GM18505 (cell line): ENCODE results near the gene YAP1.
A peak's percentile ranks its signal among the peaks of the same experiment; 100 is the strongest.
"Not testable (repeated sequence)": the region's sequence is repeated elsewhere in the genome, so short reads cannot be mapped to it uniquely, and the experiment has no call there.

Experiments
- ATAC-seq: cut with Tn5 transposase; IDR thresholded peaks from one replicate; pipeline ENCODE4 v1.9.1; 2021; ENCODE audit not compliant: unreplicated experiment
- POLR2A ChIP-seq: IDR thresholded peaks from 4 replicates; pipeline ENCODE4 v1.6.1; 2011; ENCODE audit warnings: borderline replicate concordance; ENCODE audit not compliant: insufficient read depth, insufficient read length; ENCODE audit errors: extremely low read depth

YAP1 gene

DNA sequence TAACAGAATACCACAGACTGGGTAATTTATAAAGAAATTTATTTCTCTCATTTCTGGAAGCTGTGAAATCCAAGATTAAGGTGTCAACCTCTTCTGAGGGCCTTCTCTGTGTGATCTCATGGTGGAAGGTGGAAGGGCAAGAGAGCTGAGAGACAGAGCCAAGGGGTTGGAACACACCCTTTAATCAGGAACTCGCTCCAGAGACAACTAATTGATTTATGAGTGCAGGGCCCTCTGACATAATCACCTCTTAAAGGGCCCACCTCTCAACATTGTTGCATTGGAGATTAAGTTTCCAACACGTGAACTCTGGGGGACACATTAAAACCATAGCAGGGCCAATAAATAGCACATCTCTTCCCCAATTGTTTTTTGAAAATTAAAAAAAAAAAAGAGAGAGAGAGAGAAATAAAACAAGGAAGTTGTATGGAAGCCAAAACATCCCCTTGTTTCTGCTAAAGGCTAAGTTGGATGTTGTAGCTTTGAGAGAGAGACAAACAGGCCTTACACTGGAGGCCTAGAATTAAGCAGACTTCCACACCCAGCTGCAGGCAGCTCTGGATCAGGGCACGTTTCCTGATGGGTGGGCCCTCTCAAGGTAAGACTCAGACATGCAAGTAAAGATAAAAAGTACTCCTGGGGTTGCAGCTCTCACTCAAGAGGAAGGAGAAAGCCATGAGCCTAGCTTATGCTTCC, 142.9 kb downstream of the YAP1 start:
- TF ChIP-seq POLR2A, result no peak
- no peak for ATAC-seq

DNA sequence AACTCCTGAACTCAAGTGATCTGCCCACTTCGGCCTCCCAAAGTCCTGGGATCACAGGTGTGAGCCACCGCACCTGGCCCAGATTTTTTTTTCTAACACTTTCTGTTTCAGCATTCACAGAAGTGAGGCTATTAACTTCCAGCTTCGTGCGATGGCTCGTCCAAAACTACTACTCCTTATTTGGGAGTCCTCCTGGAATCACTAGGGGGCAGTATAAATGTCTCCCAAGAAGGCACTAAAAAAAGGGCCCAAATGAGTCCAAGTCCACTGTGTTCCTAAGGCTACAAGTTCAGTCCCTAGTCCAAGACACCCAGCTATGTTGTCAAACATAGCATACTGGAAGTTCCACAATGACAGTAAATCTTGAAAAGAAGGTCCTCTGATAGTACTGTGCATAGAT, 143.8 kb downstream of the YAP1 start:
- no peak for ATAC-seq
- TF ChIP-seq POLR2A, result no peak

DNA sequence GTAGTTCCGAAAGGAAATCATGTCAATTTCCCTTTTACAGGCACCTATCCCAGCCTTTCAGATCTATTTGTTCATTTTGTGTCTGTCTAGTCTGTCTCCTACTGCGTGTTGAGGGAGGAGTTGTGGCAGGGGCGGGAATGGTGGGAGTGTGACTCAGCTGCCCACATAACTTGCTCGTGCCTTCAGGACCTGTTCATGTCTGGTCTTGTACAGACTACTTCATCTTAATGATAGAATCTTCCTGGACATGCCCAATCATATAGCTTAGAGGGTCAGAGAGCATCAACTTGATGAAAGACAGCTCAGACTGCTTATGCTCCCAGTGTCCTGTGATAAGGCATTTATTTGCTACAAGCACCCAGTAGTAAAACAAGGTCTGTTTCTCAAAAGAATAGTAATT, 146.0 kb downstream of the YAP1 start:
- no peak for TF ChIP-seq POLR2A
- no peak for ATAC-seq

DNA sequence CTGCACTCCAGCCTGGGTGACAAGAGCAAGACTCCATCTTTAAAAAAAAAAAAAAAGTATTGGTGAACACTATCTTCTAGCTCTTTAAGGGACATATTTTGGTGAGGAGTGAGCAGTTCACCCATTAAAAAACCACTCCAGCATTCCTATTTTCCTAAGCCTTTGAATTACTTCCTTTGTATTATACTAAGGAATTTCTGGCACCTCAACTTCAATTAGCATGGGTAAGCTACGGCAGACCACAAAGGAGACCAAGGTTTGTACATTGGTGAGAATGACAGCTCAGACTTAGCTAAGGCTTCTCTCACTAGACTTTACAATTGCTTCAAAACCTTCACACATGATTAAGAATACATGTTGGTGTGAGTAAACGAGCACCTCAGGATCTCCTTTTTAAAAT, 150.0 kb downstream of the YAP1 start:
- no peak for TF ChIP-seq POLR2A
- ATAC-seq, result no peak

DNA sequence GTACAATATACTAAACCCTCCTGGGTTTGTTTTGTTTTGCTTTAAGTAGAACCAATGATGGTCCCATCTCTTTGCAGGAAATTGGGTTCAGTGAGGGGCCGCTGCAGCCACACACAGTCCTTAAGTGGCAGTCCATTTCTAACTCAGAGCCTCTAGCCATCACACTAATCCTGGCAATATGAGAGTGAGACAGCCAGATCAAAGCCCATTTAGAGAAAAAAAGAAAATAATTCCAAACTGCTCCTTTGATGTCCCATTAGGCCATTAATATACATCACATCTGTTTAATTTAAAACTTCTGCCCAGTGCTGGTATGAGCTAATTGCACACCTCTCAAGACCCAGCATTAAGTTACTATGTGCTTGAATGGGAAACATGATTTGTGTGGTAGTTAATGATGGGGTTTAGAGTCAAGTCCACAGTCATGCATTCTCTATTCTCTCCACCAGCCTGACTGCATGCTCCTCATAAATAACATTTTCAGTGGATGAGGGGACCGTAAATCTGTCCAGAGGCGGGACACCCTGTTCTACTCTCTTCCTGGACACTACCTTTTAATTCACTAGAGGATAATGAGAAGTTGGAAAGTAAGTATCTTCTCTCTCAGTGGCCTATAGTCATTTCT, 153.2 kb downstream of the YAP1 start:
- ATAC-seq, result no peak
- TF ChIP-seq POLR2A, result no peak

DNA sequence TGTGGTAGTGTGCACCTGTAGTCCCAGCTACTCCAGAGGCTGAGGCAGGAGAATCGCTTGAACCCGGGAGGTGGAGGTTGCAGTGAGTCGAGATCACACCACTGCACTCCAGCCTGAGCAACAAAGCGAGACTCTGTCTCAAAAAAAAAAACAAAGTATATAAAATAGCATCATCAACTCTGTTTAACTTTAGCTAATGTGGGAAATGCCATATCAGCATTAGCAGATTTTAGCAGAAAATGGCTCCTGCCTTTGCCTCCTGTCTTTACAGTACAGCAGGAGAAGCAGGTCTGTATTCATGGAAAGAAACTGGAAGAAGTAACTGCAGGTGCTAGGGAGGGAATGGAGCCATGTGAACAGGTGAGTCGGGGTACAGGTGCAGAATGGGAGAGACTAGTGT, 154.5 kb downstream of the YAP1 start:
- ATAC-seq, result not testable (repeated sequence)

DNA sequence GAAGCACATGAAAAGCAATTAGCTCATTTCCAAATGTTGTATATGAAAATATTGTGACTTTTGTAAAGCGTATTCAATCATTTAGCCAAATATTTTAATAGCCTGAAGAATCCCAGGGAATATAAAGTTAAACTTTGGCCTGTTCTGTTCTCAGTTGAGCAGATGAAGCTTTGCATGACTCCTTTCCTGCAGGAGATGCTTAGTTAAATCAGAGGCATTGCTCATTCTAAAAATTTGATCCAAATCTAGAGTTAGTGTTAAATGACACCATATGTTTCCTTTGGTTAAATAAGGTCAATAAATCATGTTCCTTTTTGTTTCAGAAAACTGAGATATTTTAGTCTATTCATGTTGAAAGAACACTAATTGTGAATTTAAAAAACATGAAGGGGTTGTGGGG, 155.9 kb downstream of the YAP1 start:
- TF ChIP-seq POLR2A, result no peak
- ATAC-seq, result no peak

DNA sequence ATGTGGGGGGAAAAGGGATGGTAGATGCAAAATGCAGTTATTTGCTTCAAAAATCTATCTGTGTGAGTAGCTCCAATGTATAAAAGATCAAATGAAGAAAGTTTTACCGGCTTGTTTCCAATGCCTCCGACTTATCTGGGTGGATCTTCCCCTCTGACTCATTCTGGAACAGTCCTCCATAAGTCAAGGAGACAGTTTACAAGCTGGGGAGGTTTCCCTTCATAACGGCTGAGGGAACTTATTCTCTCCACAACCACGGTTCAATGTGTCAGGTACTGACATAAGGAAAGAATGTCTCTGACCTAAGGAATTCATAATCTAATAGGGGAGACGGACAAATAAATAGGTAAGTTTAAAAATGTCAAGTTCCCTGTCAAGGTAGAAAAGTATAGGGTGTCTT, 157.4 kb downstream of the YAP1 start:
- ATAC-seq, result no peak
- no peak for TF ChIP-seq POLR2A

DNA sequence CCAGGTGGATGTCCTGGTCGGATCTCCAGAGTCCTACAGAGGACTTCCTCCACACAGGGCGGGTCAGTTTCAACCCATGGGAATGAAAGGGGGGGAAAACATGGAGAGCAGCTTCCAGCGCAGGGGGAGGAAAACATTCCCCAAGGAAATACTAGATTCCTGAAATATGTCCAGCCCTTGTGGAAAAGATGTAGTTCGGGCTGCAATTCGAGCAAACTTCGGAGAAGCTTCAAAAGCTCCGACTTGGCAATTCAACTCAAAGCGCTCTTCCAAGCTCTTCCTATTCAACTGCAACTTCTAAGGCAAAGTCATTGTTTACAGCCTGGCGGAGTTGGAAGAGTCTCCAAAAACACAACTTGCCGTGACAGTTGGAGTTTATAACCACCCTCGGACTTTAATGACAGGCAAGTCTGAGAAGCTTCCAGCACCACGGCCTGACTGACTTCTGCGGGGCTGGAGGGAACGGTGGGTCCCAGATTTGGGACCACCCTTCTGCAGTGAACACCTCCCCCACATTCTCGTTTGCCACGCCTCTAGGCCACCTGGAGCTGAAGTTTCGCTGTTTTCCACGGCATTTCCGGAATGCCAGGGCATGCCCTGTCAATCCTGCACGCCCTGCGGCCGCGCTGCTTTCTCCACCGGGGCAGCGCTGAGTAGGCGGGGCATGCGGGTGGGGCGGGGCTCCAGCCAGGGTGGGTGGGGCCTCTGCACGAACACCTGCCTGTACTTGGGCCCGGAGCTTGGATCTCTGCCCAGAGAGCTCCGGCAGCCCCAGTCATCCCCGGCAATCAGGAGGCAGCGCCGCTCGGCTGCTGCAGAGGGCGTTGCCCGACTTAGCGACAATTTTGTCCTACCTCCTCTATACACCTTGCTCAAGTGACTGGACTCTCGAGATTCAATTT, 158.1 kb downstream of the YAP1 start:
- peak; percentile 99 for ATAC-seq
- TF ChIP-seq POLR2A, result no peak

DNA sequence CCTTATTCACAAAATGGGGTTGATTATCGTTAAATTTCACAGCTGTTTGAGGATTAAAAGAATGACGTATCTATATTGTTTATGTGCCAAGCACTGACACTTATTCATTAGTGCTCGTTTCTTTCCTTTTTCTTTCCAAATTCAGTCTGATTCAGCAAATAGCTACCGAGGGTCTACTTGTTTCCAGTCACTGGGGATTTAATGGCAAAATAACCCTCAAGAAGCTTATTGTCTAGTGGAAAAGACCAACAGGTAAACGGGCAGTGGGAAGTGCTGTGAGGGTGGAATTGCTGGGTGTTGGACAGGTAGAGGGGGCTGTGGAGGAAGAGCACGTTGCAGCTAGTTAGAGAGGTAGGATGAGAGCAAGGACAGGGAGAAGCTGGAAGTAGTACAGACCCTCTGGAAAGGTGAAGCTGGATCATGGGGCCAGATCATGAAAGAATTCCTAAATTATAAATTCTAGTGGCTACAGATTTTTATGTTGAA, 158.8 kb downstream of the YAP1 start:
- no peak for TF ChIP-seq POLR2A

DNA sequence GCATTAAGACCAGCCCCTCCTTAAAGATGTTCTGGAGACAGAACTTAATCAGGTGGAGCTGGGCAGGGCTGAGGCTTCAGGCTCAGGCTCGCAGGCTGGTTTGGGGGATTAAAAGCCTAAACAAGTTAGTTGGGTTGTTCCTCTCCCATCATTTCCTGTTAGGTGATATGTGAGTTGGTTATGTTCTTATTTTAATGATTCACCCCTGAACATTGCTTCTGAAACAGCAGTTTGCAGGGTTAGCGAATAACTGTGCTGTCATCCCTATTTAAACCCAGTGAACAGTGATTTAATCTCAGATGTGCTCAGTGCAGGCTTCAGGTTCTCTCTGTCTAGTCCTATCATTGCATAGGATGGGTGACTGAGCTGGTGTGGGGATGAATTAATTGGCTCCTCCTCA, 159.7 kb downstream of the YAP1 start:
- no peak for ATAC-seq
- TF ChIP-seq POLR2A, result no peak

More for the DNA sequence above, 158.8 kb downstream of the YAP1 start:
- ATAC-seq, result no peak

DNA sequence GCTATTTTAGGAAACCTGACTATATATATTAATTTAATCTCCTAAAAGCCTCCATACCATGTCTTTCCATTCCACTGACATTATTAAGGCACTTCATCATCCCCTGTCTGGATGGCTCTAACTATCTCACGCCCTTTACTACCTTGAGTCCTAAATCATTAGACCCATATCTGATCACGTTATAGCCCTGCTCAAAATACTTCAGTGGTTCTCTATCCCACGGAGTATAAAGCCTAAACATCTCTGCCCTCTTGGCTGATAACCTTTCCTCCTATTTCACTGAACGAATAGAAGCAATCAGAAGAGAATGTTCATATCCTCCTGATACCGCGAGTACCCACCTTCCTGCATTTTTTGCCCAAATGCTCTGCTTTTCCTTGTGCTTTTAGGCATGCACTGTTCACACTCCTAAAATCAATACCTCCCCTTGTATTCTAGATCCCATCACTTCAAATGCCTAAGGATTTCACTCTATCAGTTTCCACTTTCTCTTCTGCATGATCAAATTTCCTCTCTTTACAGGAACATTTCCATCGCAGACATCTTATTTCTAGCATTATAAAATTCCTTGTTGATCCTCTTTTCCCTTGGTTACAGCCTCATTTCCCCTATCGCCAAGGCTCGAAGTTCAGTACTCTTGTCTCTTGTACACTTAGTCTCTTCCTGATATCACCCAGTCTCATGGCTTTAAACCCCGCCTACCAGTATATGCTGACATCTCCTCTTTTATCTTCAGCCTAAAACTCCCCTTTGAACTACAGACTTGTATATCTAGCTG, 162.0 kb downstream of the YAP1 start:
- ATAC-seq, result no peak
- TF ChIP-seq POLR2A, result no peak

DNA sequence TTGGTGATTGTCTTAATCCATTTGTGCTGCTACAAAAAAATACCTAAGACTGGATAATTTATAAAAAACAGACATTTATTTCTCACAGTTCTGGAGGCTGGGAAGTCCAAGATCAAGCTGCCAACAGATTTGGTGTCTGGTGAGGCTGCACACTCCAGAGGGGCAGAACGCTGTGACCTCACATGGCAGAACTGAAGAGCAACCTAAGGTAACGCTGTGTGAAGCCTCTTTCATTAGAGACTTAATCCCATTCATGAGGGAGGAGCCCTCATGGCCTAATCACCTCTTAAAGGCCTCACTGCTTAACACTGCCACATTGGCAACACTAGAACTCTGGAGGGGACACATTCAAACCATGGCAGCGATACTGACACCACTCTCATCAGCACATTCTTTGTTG, 164.4 kb downstream of the YAP1 start:
- no peak for TF ChIP-seq POLR2A
- ATAC-seq, result no peak

DNA sequence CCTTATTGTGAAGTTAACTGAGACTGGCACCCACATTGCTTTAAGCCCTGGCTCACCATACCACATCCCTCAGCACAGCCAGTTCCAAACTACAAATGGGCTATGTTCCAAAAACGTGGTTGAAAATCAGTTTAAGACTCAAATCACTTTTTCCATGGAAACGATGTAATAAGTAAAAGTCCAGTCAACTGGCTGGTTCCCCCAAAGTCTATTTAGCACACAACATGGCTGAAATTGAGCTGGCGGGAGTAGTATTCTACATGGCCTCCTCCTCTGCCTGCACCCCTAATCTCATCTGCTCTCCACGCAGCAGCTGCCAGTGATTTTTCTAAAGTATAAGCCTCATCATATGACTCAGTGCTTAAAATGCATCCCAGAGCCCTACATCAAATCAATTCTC, 166.1 kb downstream of the YAP1 start:
- TF ChIP-seq POLR2A, result no peak
- no peak for ATAC-seq

DNA sequence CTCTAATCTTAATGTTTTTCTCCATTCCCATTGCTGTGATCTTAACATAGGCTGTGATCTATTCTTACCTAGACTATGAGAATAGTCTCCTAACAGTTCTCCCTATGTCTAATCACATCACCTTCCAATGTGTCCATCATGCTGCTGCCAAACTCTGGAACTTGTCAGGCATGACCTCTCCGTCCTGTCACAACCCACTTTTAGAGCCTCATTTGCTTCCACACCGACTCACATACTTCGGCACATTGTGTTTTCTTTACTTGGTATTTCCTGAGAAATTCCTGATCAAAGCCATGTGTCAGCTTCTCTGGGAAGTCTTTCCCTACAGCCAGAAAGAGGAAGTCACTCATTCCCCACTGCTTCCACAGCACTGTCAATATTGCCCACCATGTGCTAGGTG, 166.5 kb downstream of the YAP1 start:
- no peak for TF ChIP-seq POLR2A
- no peak for ATAC-seq
